H9 (cell line): ENCODE data around the gene SHLD2. TPM values are rescaled to one million over a fixed set of nuclear protein-coding genes. Genes with fewer than 3 reads are reported as not detected.
"Not testable (repeated sequence)": the region's sequence is repeated elsewhere in the genome, so short reads cannot be mapped to it uniquely, and the experiment has no call there.

Experiments
- DNase-seq: peaks from one replicate; pipeline ENCODE4 v3.0.0-alpha.2; 2017
- H2AFZ ChIP-seq: one replicate; pipeline ENCODE4 v1.6.1; 2013; ENCODE audit warnings: mild to moderate bottlenecking, low read length, control low read depth, moderate library complexity
- H2AK5ac ChIP-seq: 2 replicates; pipeline ENCODE4 v1.6.1; 2013; ENCODE audit warnings: low read length, control low read depth, mixed read lengths; ENCODE audit not compliant: insufficient read length
- H2BK120ac ChIP-seq: one replicate; pipeline ENCODE4 v1.6.1; 2013; ENCODE audit warnings: low read depth, mild to moderate bottlenecking, low read length, control low read depth, inconsistent platforms; ENCODE audit not compliant: poor library complexity, severe bottlenecking
- H2BK12ac ChIP-seq: 2 replicates; pipeline ENCODE4 v1.6.1; 2013; ENCODE audit warnings: low read length, control low read depth, mixed read lengths, low read depth; ENCODE audit not compliant: insufficient read length
- H2BK15ac ChIP-seq: 2 replicates; pipeline ENCODE4 v1.6.1; 2013; ENCODE audit warnings: low read depth, low read length, control low read depth
- H2BK20ac ChIP-seq: one replicate; pipeline ENCODE4 v1.6.1; 2013; ENCODE audit warnings: low read depth, mild to moderate bottlenecking, low read length, control low read depth, inconsistent platforms; ENCODE audit not compliant: poor library complexity, severe bottlenecking
- H2BK5ac ChIP-seq: 2 replicates; pipeline ENCODE4 v1.6.1; 2013; ENCODE audit warnings: low read length, control low read depth, mixed read lengths; ENCODE audit not compliant: insufficient read length
- H3K14ac ChIP-seq: 2 replicates; pipeline ENCODE4 v1.6.1; 2013; ENCODE audit warnings: low read length, control low read depth; ENCODE audit not compliant: insufficient read depth
- H3K18ac ChIP-seq: 2 replicates; pipeline ENCODE4 v1.6.1; 2013; ENCODE audit warnings: low read depth, mild to moderate bottlenecking, mixed read lengths, low read length, control low read depth; ENCODE audit not compliant: insufficient read length
- H3K23ac ChIP-seq: 2 replicates; pipeline ENCODE4 v1.6.1; 2013; ENCODE audit warnings: low read length, control low read depth, mixed read lengths, low read depth; ENCODE audit not compliant: insufficient read length
- H3K23me2 ChIP-seq: 2 replicates; pipeline ENCODE4 v1.6.1; 2013; ENCODE audit warnings: low read depth, mild to moderate bottlenecking, mixed read lengths, low read length, control low read depth; ENCODE audit not compliant: insufficient read length, poor library complexity, severe bottlenecking
- H3K27ac ChIP-seq: 2 replicates; pipeline ENCODE4 v1.5.1; 2013; ENCODE audit warnings: low read length, control low read depth, mixed read lengths, low read depth; ENCODE audit not compliant: insufficient read length
- H3K27me3 ChIP-seq: 2 replicates; pipeline ENCODE4 v1.6.1; 2013; ENCODE audit warnings: low read length, control low read depth, inconsistent platforms; ENCODE audit not compliant: insufficient read depth
- H3K4ac ChIP-seq: 2 replicates; pipeline ENCODE4 v1.6.1; 2013; ENCODE audit warnings: low read depth, mild to moderate bottlenecking, control low read depth, inconsistent platforms, low read length, moderate library complexity
- H3K4me1 ChIP-seq: 2 replicates; pipeline ENCODE4 v1.6.1; 2013; ENCODE audit warnings: low read length, control low read depth, inconsistent platforms; ENCODE audit not compliant: insufficient read depth
- H3K4me2 ChIP-seq: 2 replicates; pipeline ENCODE4 v1.6.1; 2013; ENCODE audit warnings: low read length, control low read depth, mixed read lengths; ENCODE audit not compliant: insufficient read length, insufficient read depth
- H3K56ac ChIP-seq: 2 replicates; pipeline ENCODE4 v1.6.1; 2013; ENCODE audit warnings: low read depth, mild to moderate bottlenecking, mixed read lengths, low read length, control low read depth; ENCODE audit not compliant: insufficient read length
- H3K79me1 ChIP-seq: 2 replicates; pipeline ENCODE4 v1.6.1; 2013; ENCODE audit warnings: low read depth, mild to moderate bottlenecking, moderate library complexity, low read length, control low read depth, inconsistent platforms; ENCODE audit not compliant: insufficient read depth, poor library complexity, severe bottlenecking
- H3K79me2 ChIP-seq: 2 replicates; pipeline ENCODE4 v1.6.1; 2013; ENCODE audit warnings: low read length, control low read depth, inconsistent platforms; ENCODE audit not compliant: insufficient read depth
- H3K9ac ChIP-seq: 2 replicates; pipeline ENCODE4 v1.6.1; 2013; ENCODE audit warnings: low read length, control low read depth, mixed read lengths; ENCODE audit not compliant: insufficient read length; ENCODE audit errors: extremely low read depth
- H3K9me3 ChIP-seq: one replicate; pipeline ENCODE4 v1.6.1; 2013; ENCODE audit warnings: low read depth, low read length, inconsistent platforms; ENCODE audit not compliant: control insufficient read depth
- H3T11ph ChIP-seq: one replicate; pipeline ENCODE4 v1.6.1; 2013; ENCODE audit warnings: mild to moderate bottlenecking, low read length, control low read depth, inconsistent platforms
- H4K20me1 ChIP-seq: one replicate; pipeline ENCODE4 v1.6.1; 2013; ENCODE audit not compliant: control insufficient read depth, insufficient read length, insufficient read depth
- H4K5ac ChIP-seq: 2 replicates; pipeline ENCODE4 v1.6.1; 2013; ENCODE audit warnings: low read depth, mild to moderate bottlenecking, mixed read lengths, low read length, control low read depth; ENCODE audit not compliant: insufficient read length
- H4K8ac ChIP-seq: replicated peaks from 2 replicates; pipeline ENCODE4 v1.6.1; 2013; ENCODE audit warnings: low read length, control low read depth, mixed read lengths, low read depth; ENCODE audit not compliant: insufficient read length
- H4K91ac ChIP-seq: 2 replicates; pipeline ENCODE4 v1.6.1; 2013; ENCODE audit warnings: low read depth, mild to moderate bottlenecking, moderate library complexity, mixed read lengths, low read length, control low read depth; ENCODE audit not compliant: insufficient read length
- H3K27ac Mint-ChIP-seq, 3 experiments: 2 replicates in 2 of 3; 3 replicates in 1 of 3; pipeline ENCODE4 v1.8.0; 2020 to 2021; ENCODE audit warnings: mixed read lengths in 3 of 3, mild to moderate bottlenecking in 1 of 3, moderate library complexity in 1 of 3
- H3K27me3 Mint-ChIP-seq: 2 replicates; pipeline ENCODE4 v1.8.0; 2021; ENCODE audit warnings: low read depth, mild to moderate bottlenecking, moderate library complexity, mixed read lengths
- H3K36me3 Mint-ChIP-seq, 3 experiments: 2 replicates in 2 of 3; 3 replicates in 1 of 3; pipeline ENCODE4 v1.8.0; 2020 to 2021; ENCODE audit warnings: low read depth in 3 of 3, mixed read lengths in 3 of 3; ENCODE audit not compliant: insufficient read depth in 1 of 3
- H3K4me1 Mint-ChIP-seq, 2 experiments: 2 replicates each; pipeline ENCODE4 v1.8.0; 2020; ENCODE audit warnings: mixed read lengths in 2 of 2
- H3K4me3 Mint-ChIP-seq, 2 experiments: 2 replicates in 1 of 2; 3 replicates in 1 of 2; pipeline ENCODE4 v1.8.0; 2020 to 2021; ENCODE audit warnings: mild to moderate bottlenecking in 2 of 2, mixed read lengths in 2 of 2, moderate library complexity in 1 of 2
- H3K9me3 Mint-ChIP-seq, 2 experiments: 2 replicates in 1 of 2; 3 replicates in 1 of 2; pipeline ENCODE4 v1.8.0; 2020; ENCODE audit warnings: mild to moderate bottlenecking in 2 of 2, mixed read lengths in 2 of 2, moderate library complexity in 1 of 2
- CTCF ChIP-seq: fragments of 200-600 bp; sonication (generic); conservative IDR thresholded peaks from 3 replicates; pipeline ENCODE4 v1.8.0; 2021; ENCODE audit warnings: antibody characterized with exemption, mild to moderate bottlenecking
- WGBS: extraction: QIAGEN DNeasy Blood & Tissue Kit; methylation state at CpG from one replicate; pipeline ENCODE4 v1.1.7; 2013; ENCODE audit warnings: missing lambda C conversion rate, low lambda C conversion rate, mixed read lengths; ENCODE audit not compliant: insufficient read length; ENCODE audit errors: extremely low coverage; 5-methylcytosine and 5-hydroxymethylcytosine counted together
- total RNA-seq: library from RNA; stranded (reverse); gene quantifications from 2 replicates; pipeline ENCODE4 v1.2.1, GENCODE V29; 2021

SHLD2 gene
- total RNA-seq, 1 experiment from 2014 or later: 27.8 TPM

- no peak overlapping the region for H3K4me3 Mint-ChIP-seq
- Histone ChIP-seq H2BK5ac (no peak overlapping the region), H3K9me3 (no peaks in the 10 kb centered on the region), H3T11ph (no peak overlapping the region), H3K18ac (no peak overlapping the region), H3K23ac (no peak overlapping the region), H3K4me1 (no peaks in the 10 kb centered on the region), H2AFZ (no peak overlapping the region), H4K8ac (no peak overlapping the region), H2BK12ac (no peak overlapping the region), H4K91ac (no peak overlapping the region), H3K79me1 (peaks cover 3% of the 10 kb centered on the region), H3K9ac (no peak overlapping the region), H2BK15ac (no peak overlapping the region), H2BK120ac (no peak overlapping the region), H3K79me2 (peaks cover 2% of the 10 kb centered on the region; the same call in 1 of the 2 replicates), H3K4me2 (no peak overlapping the region), H3K56ac (no peak overlapping the region), H3K27ac (no peak overlapping the region), H3K27me3 (no peaks in the 10 kb centered on the region), H4K20me1 (no peaks in the 10 kb centered on the region), H3K14ac (no peak overlapping the region), H4K5ac (no peak overlapping the region), H3K4ac (no peak overlapping the region), H2BK20ac (no peak overlapping the region), H2AK5ac (no peak overlapping the region), H3K23me2 (no peaks in the 10 kb centered on the region)
- H3K36me3 Mint-ChIP-seq: peaks cover 4 to 53% (median 36%) of the 10 kb centered on the region in 3 experiments; a peak in 6 of 7 replicates
- no peak for DNase-seq
- H3K27me3 Mint-ChIP-seq: no peaks in the 10 kb centered on the region
- H3K9me3 Mint-ChIP-seq: no peaks in the 10 kb centered on the region
- no peak overlapping the region for H3K27ac Mint-ChIP-seq
- TF ChIP-seq CTCF: no peak
- H3K4me1 Mint-ChIP-seq: no peaks in the 10 kb centered on the region
- no CpG with 5 or more reads among the region's 2 CpGs for WGBS
Observed at GRCh38 chr10:87101996-87102395, 7.0 kb downstream of the SHLD2 start.

DNA sequence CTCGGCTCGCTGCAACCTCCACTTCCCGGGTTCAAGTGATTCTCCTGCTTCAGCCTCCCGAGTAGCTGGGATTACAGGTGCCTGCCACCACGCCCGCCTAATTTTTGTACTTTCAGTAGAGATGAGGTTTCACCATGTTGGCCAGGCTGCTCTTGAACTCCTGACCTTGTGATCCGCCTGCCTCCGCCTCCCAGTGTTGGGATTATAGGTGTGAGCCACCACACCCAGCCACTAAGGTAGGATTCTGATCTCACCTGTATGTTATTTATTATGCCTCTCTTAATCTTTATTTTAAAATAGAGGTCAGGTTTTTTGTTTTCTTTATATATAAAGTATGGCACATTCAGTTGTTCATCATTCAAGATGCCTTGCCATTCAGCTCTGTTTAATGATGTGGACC, 9.7 kb downstream of the SHLD2 start:
- H4K91ac ChIP-seq, H3K18ac ChIP-seq, H3K27me3 Mint-ChIP-seq, H3K23ac ChIP-seq, H3K79me2 ChIP-seq, H3K23me2 ChIP-seq, H3K79me1 ChIP-seq, H3K4me1 ChIP-seq, H2BK120ac ChIP-seq, H2BK12ac ChIP-seq, H3K4me1 Mint-ChIP-seq, H3K27me3 ChIP-seq, H3K9ac ChIP-seq, H3K4ac ChIP-seq, H4K5ac ChIP-seq, H3T11ph ChIP-seq, H2AFZ ChIP-seq, H3K4me3 Mint-ChIP-seq, H2BK15ac ChIP-seq, H2BK5ac ChIP-seq, H3K27ac Mint-ChIP-seq, H3K14ac ChIP-seq, H2BK20ac ChIP-seq, H3K56ac ChIP-seq, H4K20me1 ChIP-seq, H3K4me2 ChIP-seq, DNase-seq, H2AK5ac ChIP-seq, H3K9me3 ChIP-seq, H4K8ac ChIP-seq, H3K27ac ChIP-seq, H3K9me3 Mint-ChIP-seq: not testable (repeated sequence)
- H3K36me3 Mint-ChIP-seq: peaks cover 2 to 56% (median 43%) of the 10 kb centered on the region in 3 experiments; a peak in 6 of 7 replicates
- whole genome bisulfite sequencing: no CpG with 5 or more reads among the region's 8 CpGs
